Astrocyte of the spinal cord (primary cell): ENCODE measurements around the gene TTC28.

Experiments
- DNase-seq: peaks from one replicate; pipeline ENCODE4 v3.0.0; 2011; ENCODE audit warnings: low read depth, low spot score
- H3K4me3 ChIP-seq: 2 replicates; pipeline ENCODE4 v1.5.1; 2011; ENCODE audit warnings: low read depth, mild to moderate bottlenecking, low read length, moderate library complexity
- CTCF ChIP-seq: IDR thresholded peaks from 2 replicates; pipeline ENCODE4 v1.5.1; 2012; ENCODE audit warnings: low read depth, mild to moderate bottlenecking, low read length, inconsistent platforms
- in situ Hi-C: cut with HindIII; loops from 2 replicates; pipeline ENCODE4 v1.10.0; 2017; ENCODE audit warnings: low sequenced_read_pairs

Gene TTC28

GRCh38 chr22:27985323-27986275, 694.0 kb downstream of the TTC28 start:
- DNase-seq, result no peak
- TF ChIP-seq CTCF, result no peak
- no peak overlapping the region for H3K4me3 ChIP-seq
- in situ Hi-C loops, result no loop called here

GRCh38 chr22:27984723-27985122, 694.9 kb downstream of the TTC28 start:
- H3K4me3 ChIP-seq, result no peak overlapping the region
- TF ChIP-seq CTCF, result no peak
- in situ Hi-C loops, result no loop called here
- DNase-seq, result no peak

- H3K4me3 ChIP-seq, result no peak overlapping the region
- TF ChIP-seq CTCF, result no peak
- in situ Hi-C loops, result no loop called here
- no peak for DNase-seq
These were observed 695.5 kb downstream of the TTC28 start for GRCh38 chr22:27984001-27984695.

GRCh38 chr22:27983361-27983791, 696.3 kb downstream of the TTC28 start:
- in situ Hi-C loops, result no loop called here
- TF ChIP-seq CTCF, result no peak
- no peak for DNase-seq
- H3K4me3 ChIP-seq, result no peak overlapping the region

- H3K4me3 ChIP-seq, result no peak overlapping the region
- no peak for DNase-seq
- in situ Hi-C loops, result no loop called here
- no peak for TF ChIP-seq CTCF
These were observed 696.9 kb downstream of the TTC28 start for GRCh38 chr22:27982630-27983180.

- no peak for DNase-seq
- TF ChIP-seq CTCF, result no peak
- H3K4me3 ChIP-seq, result no peak overlapping the region
- in situ Hi-C loops, result no loop called here
These were observed 697.5 kb downstream of the TTC28 start for GRCh38 chr22:27982106-27982505.
